AG09319 (cell line): ENCODE results near the gene COL4A4.

Source experiments
- DNase-seq: peaks from one replicate; pipeline ENCODE4 v3.0.0-alpha.2; 2010; ENCODE audit warnings: low read depth; ENCODE audit errors: extremely low read depth
- CTCF ChIP-seq: IDR thresholded peaks from 2 replicates; pipeline ENCODE4 v1.5.1; 2011; ENCODE audit warnings: low read depth, mild to moderate bottlenecking, inconsistent platforms, low read length, moderate library complexity

The COL4A4 gene

GRCh38 chr2:227163998-227164762 lies at the start of gene COL4A4, which contains the start of gene COL4A3:
COL4A4 (minus strand) TSS chr2:227164205; CDS start chr2:227147483, 16,722 bp downstream.
COL4A3 (plus strand) TSS chr2:227164624; CDS start chr2:227164727, 103 bp downstream.
- no peak for DNase-seq
- no peak for TF ChIP-seq CTCF

DNA sequence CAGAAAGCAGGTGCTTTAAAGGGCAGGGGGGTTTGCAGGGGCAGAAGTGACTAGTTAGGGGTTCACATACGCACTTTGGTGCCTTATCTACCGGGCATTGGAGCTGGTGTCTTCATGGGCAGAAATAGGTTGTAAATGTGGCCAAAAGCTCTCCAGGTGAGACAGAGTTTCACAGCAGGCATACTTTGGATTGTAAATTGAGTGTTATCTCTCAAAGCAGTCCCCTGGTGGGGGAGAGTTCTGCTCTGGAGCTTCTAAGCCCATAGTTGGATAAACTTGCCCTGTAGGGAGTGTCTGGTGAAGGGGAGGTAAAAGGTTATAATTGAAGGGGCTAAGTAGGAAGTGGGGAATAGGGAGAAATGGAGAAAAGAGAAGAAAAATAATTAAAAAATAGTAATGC lies 43.6 kb upstream of the COL4A4 start:
- TF ChIP-seq CTCF: no peak

GRCh38 chr2:227206406-227206805 lies 42.4 kb upstream of the COL4A4 start:
- TF ChIP-seq CTCF: no peak

More for the DNA sequence above, 43.6 kb upstream of the COL4A4 start:
- DNase-seq: no peak

DNA sequence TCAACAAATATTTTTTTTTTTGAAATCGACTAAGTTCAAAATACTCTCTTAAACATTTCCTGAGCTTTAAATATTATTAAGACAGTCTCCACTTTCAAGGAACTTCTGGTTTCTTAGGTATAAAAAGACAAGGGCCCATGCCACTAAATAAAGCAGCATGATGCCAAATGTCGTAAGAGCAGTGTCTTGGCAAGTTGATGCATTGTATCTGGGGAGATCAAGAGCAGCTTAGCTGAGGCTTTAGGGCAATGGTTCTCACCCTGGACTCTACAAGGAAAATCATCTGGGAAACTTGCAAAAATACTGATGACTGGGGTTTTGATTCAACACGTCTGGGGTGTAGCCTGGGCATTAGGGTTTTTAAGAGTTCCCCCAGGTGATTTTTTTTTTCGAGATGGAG lies 41.7 kb upstream of the COL4A4 start:
- TF ChIP-seq CTCF: no peak
- no peak for DNase-seq

More at GRCh38 chr2:227206406-227206805, 42.4 kb upstream of the COL4A4 start:
- no peak for DNase-seq

- DNase-seq: no peak
- TF ChIP-seq CTCF: no peak
Measured at GRCh38 chr2:227204452-227204851, 40.4 kb upstream of the COL4A4 start.

DNA sequence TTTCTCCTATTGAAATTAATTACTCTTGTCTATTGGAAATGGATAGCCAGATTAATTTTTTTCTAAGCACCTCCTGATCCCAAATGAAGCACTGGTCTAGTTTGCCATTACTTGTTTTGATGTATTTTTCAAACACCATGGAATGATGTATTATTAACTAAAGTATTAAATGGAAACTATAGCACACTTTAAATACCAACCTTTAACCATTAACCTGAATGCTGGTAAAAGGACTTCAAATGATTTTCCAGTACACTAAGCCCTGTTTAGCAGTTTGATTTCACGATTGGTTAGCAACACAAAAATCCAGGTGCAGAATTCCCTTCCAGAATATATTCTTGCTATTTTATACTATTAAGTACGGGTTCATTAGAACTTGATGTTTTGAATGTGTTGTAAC lies 37.8 kb upstream of the COL4A4 start:
- TF ChIP-seq CTCF: no peak

GRCh38 chr2:227198866-227199265 lies 34.9 kb upstream of the COL4A4 start:
- no peak for DNase-seq
- no peak for TF ChIP-seq CTCF

More for the DNA sequence above, 37.8 kb upstream of the COL4A4 start:
- no peak for DNase-seq
